ENCODE measurements around the gene HSPA9. TPM values are rescaled to one million over a fixed set of nuclear protein-coding genes. Genes with fewer than 3 reads are reported as not detected.
A peak's percentile ranks its signal among the peaks of the same experiment; 100 is the strongest.

HSPA9 gene
- total and polyA plus RNA-seq, 9 of the 15 experiments (the other 6 are each of a cell fraction or from before 2014, with no cell fraction given): 195 to 583 (median 514) TPM

DNA sequence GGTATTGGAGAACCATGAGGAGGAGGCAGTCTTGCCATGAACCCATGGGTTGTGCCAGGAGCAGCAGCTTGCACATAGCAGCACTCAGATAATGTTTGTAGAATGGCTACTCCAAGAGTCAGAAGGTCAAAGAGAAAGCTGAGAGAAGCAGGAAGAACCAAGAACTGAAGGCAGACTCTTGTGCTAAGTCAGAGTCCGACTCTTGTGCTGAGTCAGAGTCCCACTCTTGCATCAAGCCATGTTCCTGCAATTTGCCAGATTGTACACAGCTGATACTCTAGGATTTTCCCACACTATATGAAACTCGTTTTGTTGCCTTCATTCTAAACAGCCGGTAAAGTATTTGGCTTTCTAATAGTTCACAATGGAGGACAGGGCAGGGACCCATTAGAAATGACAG is 26.2 kb upstream of the HSPA9 start:
- FAIRE-seq (peak; percentile 90), ATAC-seq (peak; percentile 87), DNase-seq (ENCODE audit: extremely low read depth in 1 of 4, low spot score in 3 of 4) (peak in 1 of 4 experiments; percentile 48)
- Histone ChIP-seq H3K79me2 (ENCODE audit: control insufficient read depth, insufficient read depth, low read length) (no peaks in the 10 kb centered on the region), H4K20me1 (replicated peaks; ENCODE audit: control insufficient read depth, insufficient read depth, low read length) (no peaks in the 10 kb centered on the region), H3K4me2 (ENCODE audit: insufficient read depth, low read length) (peak overlapping the region; percentile 17; the same call in 1 of the 2 replicates), H2AFZ (ENCODE audit: low read depth, low read length) (peak overlapping the region; percentile 79), H3K9me1 (ENCODE audit: control insufficient read depth, insufficient read depth, low read length) (no peaks in the 10 kb centered on the region), H3K27ac (ENCODE audit: extremely low read depth, low read depth, low read length) (no peak overlapping the region), H3K9ac (ENCODE audit: insufficient read depth in 1 of 2, low read depth in 2 of 2, low read length in 2 of 2) (0 out of 4 replicates have a peak overlapping the region, but pooled peaks of 1 of the 2 experiments have one; percentile 0), H3K27me3 (ENCODE audit: control insufficient read depth in 2 of 2, insufficient read depth in 2 of 2, low read length in 2 of 2) (peaks cover 21 to 24% of the 10 kb centered on the region in 2 experiments), H3K4me3 (no peak overlapping the region), H3K36me3 (ENCODE audit: control insufficient read depth, insufficient read depth, low read length) (no peaks in the 10 kb centered on the region), H3K4me1 (replicated peaks in 1 of 2; ENCODE audit: control insufficient read depth in 2 of 2, insufficient read depth in 2 of 2, low read length in 2 of 2) (peaks cover 0 to 6% of the 10 kb centered on the region in 2 experiments; a peak in 3 of 5 replicates), H3K9me3 (replicated peaks; ENCODE audit: control insufficient read depth, insufficient read depth, low read depth, low read length) (no peaks in the 10 kb centered on the region)
- ChIA-PET POLR2A (interaction anchor here (0.6 to 2.3 kb wide), 10 partner anchors 9 to 741 kb away, joined by 3 to 13 read pairs (median 3); partner anchors contain the start of gene HSPA9), CTCF (ENCODE audit: low intra/inter-chr PET ratio) (no interaction called here)
- no TSS peak for BruUV-seq (replicated peaks)
- 8% methylated on average over 3 of the region's 3 CpGs for WGBS (ENCODE audit: insufficient coverage, low coverage, missing lambda C conversion rate)
- intact Hi-C loops (cut with micrococcal nuclease): no loop called here
- in situ Hi-C loops (cut with MboI): no loop called here
- TF ChIP-seq SMARCA4 (IDR thresholded peaks at IDR 0.05): peak; percentile 69; the same call in 1 of the 2 replicates
- TF ChIP-seq, protein P1, sequence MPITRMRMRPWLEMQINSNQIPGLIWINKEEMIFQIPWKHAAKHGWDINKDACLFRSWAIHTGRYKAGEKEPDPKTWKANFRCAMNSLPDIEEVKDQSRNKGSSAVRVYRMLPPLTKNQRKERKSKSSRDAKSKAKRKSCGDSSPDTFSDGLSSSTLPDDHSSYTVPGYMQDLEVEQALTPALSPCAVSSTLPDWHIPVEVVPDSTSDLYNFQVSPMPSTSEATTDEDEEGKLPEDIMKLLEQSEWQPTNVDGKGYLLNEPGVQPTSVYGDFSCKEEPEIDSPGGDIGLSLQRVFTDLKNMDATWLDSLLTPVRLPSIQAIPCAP (CRISPR knock-in tag; IDR thresholded peaks at IDR 0.05; ENCODE audit: borderline replicate concordance): no peak
- peak; percentile 96 for TF ChIP-seq ZNF75A (CRISPR knock-in tag; IDR thresholded peaks at IDR 0.05)
- TF ChIP-seq JUND (IDR thresholded peaks at IDR 0.05; ENCODE audit: borderline replicate concordance, low read depth, low read length): peak; percentile 62; the same call in 1 of the 2 replicates
- TF ChIP-seq JUND (tag; IDR thresholded peaks at IDR 0.05; ENCODE audit: borderline replicate concordance, low read depth, low read length): peak; percentile 72; the same call in 2 of the 3 replicates
- peak; percentile 94 for TF ChIP-seq C11orf30 (IDR thresholded peaks at IDR 0.05; ENCODE audit: low read depth)
- peak; percentile 95 for TF ChIP-seq ZNF316 (IDR thresholded peaks at IDR 0.05)
- no peak for TF ChIP-seq FOXM1 (IDR thresholded peaks at IDR 0.05; ENCODE audit: low read depth)
- no peak for TF ChIP-seq FOXM1 (CRISPR knock-in tag; IDR thresholded peaks at IDR 0.05; ENCODE audit: low read depth)
- TF ChIP-seq MYC (IDR thresholded peaks at IDR 0.05; ENCODE audit: low read depth, low read length): peak; percentile 39; the same call in 1 of the 2 replicates
- TF ChIP-seq MYC (CRISPR knock-in tag; IDR thresholded peaks at IDR 0.05; ENCODE audit: borderline replicate concordance, low read depth): no peak
- TF ChIP-seq JUN (IDR thresholded peaks at IDR 0.05; ENCODE audit: borderline replicate concordance, low read depth, low read length): 0 out of 2 replicates have a peak, but pooled peaks have one; percentile 16
- no peak for TF ChIP-seq JUN (CRISPR knock-in tag; IDR thresholded peaks at IDR 0.05; ENCODE audit: borderline replicate concordance)
- no peak for TF ChIP-seq ZFX (CRISPR knock-in tag; IDR thresholded peaks at IDR 0.05)
- peak; percentile 78; the same call in 1 of the 2 replicates for TF ChIP-seq MAFF (IDR thresholded peaks at IDR 0.05; ENCODE audit: low read length)
- TF ChIP-seq, protein P2, sequence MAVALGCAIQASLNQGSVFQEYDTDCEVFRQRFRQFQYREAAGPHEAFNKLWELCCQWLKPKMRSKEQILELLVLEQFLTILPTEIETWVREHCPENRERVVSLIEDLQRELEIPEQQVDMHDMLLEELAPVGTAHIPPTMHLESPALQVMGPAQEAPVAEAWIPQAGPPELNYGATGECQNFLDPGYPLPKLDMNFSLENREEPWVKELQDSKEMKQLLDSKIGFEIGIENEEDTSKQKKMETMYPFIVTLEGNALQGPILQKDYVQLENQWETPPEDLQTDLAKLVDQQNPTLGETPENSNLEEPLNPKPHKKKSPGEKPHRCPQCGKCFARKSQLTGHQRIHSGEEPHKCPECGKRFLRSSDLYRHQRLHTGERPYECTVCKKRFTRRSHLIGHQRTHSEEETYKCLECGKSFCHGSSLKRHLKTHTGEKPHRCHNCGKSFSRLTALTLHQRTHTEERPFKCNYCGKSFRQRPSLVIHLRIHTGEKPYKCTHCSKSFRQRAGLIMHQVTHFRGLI (CRISPR knock-in tag; IDR thresholded peaks at IDR 0.05): 0 out of 2 replicates have a peak, but pooled peaks have one; percentile 24
- no peak for TF ChIP-seq FOXJ2 (tag; IDR thresholded peaks at IDR 0.05)
- TF ChIP-seq DPF2 (IDR thresholded peaks at IDR 0.05): peak; percentile 64
- TF ChIP-seq CEBPG (CRISPR knock-in tag; IDR thresholded peaks at IDR 0.05): no peak
- TF ChIP-seq CEBPG (tag; conservative IDR thresholded peaks at IDR 0.05 in 1 of 2, IDR thresholded peaks at IDR 0.05 in 1 of 2): peak in 1 of 2 experiments; percentile 61; a peak in 2 of 4 replicates
- peak; percentile 47 for TF ChIP-seq ARID1B (IDR thresholded peaks at IDR 0.05)
- TF ChIP-seq ELF1 (tag; IDR thresholded peaks at IDR 0.05): peak; percentile 49; the same call in 1 of the 2 replicates
- no peak for TF ChIP-seq ZNF217 (CRISPR knock-in tag; IDR thresholded peaks at IDR 0.05)
- TF ChIP-seq, protein P3, sequence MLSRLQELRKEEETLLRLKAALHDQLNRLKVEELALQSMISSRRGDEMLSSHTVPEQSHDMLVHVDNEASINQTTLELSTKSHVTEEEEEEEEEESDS (CRISPR knock-in tag; IDR thresholded peaks at IDR 0.05): no peak

Data from K562 (cell line).